ENCODE measurements around the gene KLHL3. TPM values are rescaled to one million over a fixed set of nuclear protein-coding genes. Genes with fewer than 3 reads are reported as not detected.

Gene KLHL3
- polyA plus RNA-seq, 5 donors: 19.5 to 37.0 (median 27.2) TPM

DNA sequence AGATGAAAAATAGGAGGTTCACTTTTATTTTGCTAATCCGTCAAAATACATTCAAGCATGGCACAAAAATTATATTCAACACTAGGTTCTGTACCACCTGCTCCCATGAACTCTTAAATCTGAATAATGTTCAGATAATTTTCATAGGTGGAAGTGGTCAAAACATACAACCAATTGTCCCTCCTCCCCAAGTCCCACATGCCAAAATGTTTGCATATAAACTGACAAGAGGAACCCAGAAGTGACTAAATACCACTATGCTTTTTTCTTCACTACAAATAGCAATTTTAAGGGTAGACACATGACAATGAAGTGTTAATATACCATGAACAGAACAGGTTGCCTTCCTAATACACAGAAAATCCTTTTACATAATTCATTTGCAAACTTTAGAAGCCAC lies 14.5 kb upstream of the KLHL3 start:
- no peak for DNase-seq

DNA sequence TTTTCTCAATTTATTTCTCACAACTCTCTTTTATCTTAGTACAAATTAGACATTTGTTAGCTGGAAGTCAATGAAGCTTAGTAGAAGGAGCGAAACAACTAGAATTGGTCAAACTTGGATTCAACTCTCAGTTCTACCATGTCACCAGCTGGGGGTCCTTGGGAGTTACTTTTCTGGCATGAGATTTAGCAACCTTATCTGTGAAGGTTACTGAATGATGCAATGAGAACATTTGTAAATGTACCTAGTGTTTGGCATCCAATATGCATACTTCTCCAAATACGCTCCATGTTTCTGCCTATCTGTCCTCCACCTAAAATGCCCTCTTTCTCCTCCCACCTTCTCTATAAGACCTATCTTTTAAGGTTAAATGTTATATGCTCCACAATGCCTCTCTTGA lies 12.0 kb upstream of the KLHL3 start:
- DNase-seq: no peak

DNA sequence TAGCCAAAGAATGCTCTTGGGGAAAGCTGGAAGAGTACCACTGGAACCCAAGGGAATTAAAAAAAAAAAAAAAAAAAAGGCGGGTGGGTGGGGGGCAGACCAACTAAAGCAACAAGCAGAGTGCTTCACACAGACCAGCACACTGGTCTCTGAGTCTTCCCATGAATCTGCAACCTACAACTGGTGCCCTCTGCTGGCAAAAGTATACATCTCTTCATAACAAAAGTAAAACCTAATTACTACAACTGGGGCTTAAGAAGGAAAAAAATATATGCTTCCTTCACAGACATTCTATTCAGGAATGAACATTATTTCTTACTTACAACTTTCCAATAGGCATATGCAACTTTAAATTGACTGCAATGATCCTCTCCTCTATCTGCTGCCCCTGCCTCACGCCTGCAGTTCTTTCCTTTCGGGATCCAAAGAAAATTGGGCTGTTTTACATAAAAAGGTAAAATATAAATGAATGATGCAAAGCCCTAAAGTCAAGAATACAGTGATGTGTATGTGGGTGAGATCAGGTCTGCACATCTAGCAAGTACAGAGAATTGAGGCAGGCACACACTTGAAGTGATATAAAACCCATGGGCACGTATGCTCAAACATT lies 7.2 kb upstream of the KLHL3 start:
- peak; percentile 52 to 61 for DNase-seq

DNA sequence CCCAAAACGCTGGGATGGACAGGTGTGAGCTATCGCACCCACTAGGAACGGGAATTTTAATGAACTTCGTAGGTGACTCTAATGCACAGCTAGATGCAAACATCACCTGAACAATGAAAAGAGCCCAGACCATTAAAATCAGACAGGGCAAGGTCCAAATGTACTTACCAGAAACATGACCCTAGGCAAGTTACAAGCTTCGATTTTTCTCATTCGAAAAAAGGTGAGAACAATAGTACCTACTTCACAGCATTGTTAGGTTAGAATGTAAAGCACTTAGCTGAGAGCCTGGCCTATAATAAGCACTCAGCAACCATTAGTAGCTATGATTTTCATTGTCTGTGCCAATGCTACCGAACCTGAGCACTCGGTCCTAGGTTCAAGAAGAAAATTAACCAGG lies 5.8 kb upstream of the KLHL3 start:
- DNase-seq: no peak

DNA sequence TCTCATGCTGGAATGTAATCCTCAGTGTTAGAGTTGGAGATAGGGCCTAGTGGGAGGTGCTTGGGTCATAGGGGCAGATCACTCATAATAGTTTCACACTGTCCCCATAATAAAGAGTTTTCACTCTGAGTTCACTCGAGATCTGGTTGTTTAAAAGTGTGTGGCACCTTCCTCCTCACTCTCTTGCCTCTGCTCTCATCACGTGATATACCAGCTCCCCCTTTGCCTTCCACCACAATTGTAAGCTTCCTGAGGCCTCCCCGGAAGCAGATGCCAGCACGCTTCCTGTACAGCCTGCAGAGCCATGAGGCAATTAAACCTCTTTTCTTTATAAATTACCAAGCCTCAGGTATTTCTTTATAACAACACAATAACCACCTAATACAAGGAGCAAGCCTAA lies 3.8 kb upstream of the KLHL3 start:
- no peak for DNase-seq

DNA sequence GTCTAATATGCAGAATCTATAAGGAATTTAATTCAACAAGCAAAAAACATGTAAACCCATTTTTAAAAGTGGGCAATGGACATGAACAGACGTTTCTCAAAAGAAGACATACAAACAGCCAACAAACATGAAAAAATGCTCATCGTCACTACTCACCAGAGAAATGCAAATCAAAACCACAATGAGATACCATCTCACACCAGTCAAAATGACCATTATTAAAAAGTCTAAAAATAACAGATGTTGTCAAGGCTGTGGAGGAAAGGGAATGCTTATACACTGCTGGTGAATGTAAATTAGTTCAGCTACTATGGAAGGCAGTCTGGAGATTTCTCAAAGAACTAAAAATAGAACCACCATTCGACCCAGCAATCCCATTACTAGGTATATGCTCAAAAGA lies 3.1 kb upstream of the KLHL3 start:
- DNase-seq: no peak

DNA sequence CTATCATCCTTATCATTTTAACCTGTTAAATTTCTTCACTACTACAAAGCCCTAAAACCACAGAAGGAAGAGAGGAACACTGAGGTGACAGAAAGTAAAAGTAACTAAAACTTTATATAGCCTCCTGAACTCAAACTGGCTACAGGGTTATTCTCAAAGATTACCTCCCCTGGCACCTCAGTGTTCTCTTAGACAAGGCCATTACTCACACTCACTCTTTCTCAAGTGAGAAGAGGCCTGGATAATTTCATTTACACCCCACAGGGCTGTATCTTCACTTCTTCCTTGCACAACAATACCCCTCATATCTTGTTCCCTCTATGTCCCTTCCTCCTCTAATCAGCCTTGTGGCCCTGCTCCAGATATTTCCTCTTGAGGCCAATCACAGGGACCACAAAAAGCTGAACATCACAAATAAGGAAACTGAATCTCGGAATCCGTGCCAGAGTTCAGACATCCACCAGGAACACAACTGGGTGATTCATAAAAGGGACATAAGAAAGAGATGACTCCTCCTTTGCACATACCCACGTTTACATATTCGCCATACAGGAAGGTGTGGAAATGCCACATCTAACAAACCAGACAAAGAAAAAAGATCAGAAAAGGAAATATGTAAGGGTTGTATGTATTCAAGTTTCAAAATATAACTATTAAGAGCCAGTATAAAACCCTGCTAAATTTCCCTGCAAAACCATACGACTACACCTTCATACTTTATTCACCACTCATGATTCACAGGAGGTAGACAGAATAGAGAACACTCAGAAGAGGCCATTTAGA lies 1.7 kb upstream of the KLHL3 start:
- DNase-seq: peak; percentile 24 to 45

DNA sequence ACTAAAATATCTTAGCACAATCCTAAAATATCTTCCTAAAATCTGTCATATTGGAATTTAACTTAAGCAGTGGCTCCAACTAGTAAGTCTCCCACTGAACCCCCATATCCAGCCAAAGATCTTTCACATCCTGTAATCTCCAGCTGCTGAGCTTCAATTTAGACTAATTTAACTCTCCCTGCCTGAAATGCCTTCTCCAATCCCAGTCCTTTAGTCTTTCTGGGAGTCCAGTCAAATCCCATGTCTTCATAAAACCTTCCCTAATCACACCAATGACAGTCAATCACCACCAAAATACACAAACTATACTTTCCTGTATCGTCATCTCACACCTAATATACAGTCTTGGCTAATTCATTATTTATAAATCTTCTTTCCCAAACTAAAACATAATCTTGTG lies 607 bp upstream of the KLHL3 start:
- DNase-seq: peak; percentile 76 to 77

DNA sequence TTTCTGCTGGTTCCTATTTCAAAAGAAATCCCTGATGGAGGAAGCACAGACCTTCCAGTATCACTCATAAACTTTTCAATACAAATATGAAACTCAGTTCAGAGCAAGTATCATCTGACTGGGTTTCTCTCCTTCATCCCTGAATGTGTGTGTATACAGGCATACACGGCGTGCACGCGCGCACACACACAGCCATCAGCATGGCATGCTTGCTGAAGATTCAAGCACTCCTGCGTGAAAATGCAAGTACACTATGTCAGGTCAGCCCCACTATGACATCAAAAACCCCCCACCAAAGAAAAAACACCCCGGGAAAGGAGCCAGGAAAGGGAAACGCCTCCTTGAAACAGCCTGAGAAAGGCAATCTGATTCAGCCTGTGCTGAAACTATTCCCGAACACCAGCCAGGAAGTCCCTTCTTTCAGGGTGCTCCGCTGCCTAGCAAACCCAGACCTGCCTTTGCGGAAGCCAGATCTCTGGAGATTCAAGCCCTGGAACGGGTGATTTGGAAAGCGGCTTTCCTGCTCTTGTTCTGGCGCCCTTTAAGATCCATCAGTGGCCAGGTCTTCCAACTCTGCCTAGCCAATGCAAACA lies 831 bp downstream of the KLHL3 start:
- DNase-seq: peak in 1 of 2 donors; percentile 34

DNA sequence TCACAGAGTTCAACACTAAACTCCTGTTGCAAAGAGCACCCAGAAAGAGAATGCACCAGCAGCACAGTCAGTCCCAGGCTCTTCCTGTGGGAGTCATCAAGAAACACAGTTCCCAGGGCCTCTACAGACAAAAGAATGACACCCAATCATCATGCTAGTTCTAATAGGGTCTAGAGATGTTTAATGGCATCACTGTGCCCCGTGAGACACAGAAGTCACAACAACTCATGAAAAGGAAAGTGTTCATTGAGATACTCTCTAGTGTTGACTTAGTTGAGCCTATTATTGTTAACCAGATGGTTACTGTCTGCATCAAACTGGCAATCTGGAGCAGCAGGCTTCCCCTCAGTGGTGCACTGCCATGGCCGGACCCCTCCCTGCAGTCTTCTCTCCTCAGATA lies 1.6 kb downstream of the KLHL3 start:
- peak in 1 of 2 donors; percentile 4 for DNase-seq

DNA sequence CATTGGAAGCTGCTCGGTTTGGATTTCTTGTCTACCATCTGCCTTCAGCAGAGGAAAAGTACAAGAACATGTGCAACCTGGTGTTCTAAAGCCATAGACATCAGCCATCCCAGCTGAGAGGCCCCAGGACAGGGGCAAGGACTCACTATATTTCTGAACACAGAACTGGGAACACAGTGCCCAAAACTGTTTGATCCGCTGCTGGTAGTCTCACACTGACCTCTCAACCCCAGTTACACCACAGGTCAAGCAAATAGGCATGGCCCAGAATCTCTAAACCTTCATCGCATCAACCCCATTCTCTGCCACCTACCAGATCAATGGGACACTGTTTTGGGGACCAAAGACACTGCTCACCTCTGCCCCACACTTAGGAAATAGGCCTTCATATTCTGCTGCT lies 2.0 kb downstream of the KLHL3 start:
- DNase-seq: no peak

DNA sequence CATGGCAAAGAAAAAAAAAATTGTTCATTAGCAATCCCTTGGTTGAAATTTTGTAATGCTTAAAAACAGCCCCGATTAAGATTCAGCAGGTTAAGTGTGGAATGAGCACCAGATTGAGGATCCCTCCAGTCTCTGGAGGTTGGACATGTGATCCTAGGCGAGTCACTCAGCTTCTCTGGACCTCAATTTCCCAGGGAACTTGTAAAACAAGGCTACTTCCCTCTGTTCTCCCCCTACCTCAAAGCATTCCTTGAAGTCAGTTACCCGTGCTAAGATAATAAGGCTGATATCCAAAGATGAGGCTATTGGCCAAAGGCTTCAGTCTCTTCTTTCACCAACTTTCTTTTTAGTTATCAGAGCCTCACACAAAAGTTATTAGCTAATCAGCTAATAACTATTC lies 2.9 kb downstream of the KLHL3 start:
- no peak for DNase-seq

DNA sequence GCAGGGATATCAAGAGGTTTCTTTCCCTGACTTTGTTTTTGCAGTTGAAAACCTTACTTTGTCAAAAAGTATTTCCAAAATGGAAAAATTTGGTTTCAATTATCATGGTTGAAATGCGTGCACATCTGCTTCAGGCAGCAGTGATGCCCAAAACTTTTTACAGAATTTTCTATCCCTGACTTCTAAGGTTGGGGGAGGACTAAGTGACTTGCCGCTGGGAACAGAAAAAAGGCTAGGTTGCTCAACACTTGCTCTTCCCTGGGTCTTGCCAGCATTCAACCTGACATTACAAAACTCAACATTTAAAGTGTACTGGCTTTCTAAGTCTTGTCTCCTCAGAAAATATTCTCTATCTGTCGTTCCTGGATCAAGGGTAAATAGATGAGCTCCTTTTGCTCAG lies 4.7 kb downstream of the KLHL3 start:
- no peak for DNase-seq

DNA sequence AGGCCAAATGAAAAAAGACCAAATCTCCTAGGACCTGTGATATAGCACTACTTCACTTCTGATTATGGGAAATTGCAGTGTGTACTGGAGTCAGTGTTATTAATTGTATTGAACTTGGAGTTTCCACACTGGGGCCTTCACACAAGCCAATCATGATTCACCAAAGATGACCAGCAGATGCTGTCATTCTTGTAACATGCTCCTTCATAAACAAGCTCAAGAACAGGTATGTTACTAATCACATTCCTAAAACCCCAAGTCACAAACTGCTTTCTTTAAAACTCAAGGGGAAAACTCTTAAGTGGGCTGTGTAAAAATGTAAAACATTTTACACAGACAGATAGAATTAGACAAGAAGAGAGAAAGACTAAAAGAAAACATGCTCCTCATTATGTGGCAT lies 5.6 kb downstream of the KLHL3 start:
- no peak for DNase-seq

DNA sequence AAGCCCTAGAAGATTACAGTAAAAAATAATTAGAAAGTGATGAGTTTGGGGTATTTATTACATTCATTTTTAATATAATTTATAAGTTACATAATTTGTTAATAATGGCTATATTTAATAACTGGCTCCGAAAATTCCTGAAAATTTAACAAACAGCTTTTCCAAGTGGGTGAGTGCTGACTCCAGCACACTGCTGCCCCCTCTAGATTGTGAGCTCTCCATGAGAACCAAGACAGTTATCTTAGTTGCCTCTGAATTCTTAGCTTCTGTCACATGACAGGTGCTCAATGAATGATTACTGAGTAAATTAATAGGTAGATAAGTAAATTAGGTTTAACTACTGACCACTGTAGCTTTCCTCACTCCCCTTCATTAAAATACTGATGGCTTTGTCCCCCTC lies 7.8 kb downstream of the KLHL3 start:
- no peak for DNase-seq

DNA sequence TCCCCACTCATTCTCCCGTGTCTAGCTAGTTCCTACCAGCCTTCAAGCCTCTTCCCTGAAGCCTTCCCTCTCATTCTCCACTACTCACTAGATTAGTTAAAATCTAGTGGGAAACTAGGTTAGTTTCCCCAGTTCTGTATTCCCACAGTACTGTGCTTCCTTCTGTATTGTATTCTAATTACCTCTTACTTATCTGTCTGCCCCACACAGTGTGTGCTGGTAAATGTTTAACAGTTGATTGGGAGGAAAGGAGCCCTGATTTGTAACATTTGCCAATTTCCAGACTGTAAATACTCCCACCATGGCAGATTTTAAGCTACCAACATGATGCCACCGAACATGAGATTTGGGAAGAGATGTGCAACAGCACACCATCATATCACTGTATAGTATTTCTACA lies 8.3 kb downstream of the KLHL3 start:
- no peak for DNase-seq

DNA sequence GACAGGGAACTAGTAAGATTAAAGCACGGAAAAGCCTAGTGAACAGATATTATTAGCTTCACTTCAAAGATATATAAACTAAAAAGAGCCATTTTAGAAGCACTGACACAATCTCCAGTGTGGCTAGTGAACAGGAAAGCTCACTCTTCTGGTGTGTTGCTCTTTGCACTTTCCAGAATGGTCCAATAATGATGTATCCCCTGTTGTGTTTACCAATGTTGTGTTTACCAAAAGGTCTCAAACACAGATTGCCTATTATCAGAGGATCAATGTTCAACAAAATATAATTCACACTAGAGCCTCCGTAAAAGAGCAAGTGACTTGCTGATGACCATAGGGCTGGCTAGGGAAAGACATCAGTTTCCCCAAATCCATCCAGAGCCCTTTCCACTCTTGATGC lies 11.6 kb downstream of the KLHL3 start:
- DNase-seq: no peak

DNA sequence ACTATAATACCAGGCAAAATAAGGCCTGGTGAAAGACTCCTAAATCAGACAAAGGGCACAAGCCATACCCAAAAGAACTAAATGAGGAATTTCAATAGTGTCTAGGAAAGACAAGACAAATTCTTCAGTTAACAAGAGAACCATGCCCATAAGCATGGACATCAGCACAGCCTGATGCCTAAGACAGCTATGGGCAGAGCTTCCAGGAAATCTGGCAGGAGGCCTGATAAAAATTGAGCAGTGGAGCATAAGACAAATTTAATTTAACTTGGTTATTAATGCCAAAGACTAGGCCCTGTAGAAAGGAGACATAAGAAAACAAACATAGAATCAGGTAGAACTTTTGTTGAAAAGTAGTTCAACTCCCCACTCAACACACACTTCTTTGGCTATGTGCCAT lies 17.3 kb downstream of the KLHL3 start:
- no peak for DNase-seq

DNA sequence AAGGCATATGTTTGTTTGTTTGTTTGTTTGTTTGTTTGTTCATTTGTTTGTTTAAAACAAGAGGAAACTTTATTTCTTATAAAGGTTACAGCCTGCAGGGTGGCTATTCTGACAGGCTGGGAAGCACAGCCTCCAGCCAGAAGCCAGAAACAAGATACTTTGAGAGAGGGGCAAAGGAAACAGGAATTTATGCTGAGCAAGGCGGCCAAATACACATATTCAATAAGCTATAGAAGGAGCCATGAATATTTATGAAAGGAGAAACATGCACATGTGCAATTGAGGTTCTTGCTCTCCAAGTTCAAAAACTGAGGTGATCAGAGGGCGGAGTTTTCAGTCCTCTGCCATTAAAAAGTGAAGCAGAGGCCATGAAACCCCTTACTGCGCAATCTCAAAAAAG lies 19.6 kb downstream of the KLHL3 start:
- no peak for DNase-seq

DNA sequence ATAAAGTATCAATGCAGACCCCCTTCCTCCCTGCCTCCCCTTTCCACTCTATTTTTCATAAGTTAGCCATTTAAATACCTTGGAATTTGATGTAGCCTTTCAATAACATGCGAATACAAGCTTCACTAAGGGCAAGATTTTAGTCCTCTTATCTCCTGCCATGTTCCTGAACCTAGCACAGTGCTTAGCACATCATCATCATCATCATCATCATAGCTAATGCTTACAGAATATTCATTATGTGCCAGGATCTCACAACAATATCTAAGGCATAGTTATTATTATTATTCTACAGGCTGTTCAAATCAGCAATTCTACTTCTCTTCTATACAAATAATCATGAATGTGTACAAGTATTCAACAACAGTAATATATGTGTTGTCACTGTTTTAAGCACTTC lies 20.4 kb downstream of the KLHL3 start:
- DNase-seq: no peak

DNA sequence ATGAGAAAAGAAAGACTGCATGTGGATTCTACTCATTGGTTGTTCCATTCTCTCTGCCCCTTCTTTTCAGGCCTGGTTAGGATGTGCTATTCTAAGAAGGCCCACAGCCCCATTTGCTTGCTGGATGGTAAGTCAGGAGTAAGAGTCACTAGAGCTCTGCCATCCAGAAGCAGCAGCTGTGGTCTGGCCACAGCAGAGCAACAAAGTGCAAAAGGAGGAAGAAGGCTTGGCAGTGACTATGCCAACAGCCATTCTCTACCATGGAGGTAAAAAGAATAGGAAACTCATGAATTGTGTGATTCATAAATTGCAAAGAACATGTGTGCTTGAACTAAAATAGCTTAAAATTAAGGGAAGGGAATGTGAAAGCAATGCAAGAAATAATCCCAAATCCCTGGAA lies 20.9 kb downstream of the KLHL3 start:
- DNase-seq: no peak

DNA sequence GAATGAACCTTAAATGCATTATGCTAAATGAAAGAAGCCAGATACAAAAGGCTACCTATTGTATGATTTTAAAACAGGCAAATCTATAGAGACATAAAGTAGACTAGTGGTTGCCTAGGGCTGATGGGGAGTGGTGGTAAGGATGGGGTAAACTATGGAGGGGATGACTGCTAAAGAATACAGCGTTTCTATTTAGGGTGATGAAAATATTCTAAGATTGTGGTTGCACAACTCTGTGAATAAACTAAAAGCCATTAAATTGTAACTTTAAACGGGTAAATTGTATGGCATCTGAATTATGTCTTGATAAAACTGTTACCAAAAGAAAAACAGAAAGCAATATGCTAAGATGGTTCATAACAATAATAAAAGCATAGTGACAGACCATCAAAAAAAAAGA lies 21.4 kb downstream of the KLHL3 start:
- no peak for DNase-seq

DNA sequence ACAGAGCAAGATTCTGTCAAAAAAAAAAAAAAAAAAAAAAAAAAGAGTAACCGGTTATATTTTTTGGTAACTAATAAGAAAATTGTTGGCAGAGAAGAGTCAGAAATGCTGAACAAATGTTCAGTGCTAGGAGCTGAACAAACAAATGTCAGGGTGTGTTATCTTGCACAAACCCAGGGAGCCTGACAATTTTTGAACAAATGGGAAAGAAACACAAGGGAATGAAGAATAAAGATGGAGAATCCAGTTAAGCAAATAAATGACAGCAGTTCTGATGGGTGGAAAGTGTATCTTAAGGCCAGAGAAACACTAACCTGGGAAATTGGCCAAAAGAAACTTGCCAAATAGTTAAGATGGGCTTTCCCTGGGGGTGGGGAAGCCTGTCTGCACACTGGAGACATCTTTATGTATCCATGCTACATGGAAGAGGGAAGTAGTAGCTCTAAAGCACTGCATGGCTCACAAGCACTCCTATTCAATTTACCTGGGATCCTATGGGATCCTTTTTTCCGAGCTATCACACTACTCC lies 23.7 kb downstream of the KLHL3 start:
- no peak for DNase-seq

All from right lung (tissue), 5 donors.